ENCODE results near the gene GP1BB.

Gene GP1BB

GRCh38 chr22:19700790-19701419 is 22.4 kb upstream of the GP1BB start:
- POLR2A ChIA-PET = no interaction called here
- DNase-seq (ENCODE audit: low read depth, low spot score) = no peak
- H3K4me3 ChIP-seq (ENCODE audit: low read depth, low read length) = no peak overlapping the region
- no peak for TF ChIP-seq CTCF (IDR thresholded peaks at IDR 0.05; ENCODE audit: insufficient read depth, low read length, missing control alignments)
- CTCF ChIA-PET = interaction anchor here (1.6 kb wide), 1 partner anchor 21 kb away, joined by 3 read pairs; no protein-coding TSS in a partner anchor

- no peak for DNase-seq (ENCODE audit: low read depth, low spot score)
- POLR2A ChIA-PET = interaction anchor here (0.6 kb wide), 1 partner anchor 241 kb away, joined by 3 read pairs; no protein-coding TSS in a partner anchor
- no peak overlapping the region for H3K4me3 ChIP-seq (ENCODE audit: low read depth, low read length)
- no peak for TF ChIP-seq CTCF (IDR thresholded peaks at IDR 0.05; ENCODE audit: insufficient read depth, low read length, missing control alignments)
- CTCF ChIA-PET = no interaction called here
Measured at GRCh38 chr22:19701420-19702145, 21.8 kb upstream of the GP1BB start.

GRCh38 chr22:19703869-19704268 is 19.5 kb upstream of the GP1BB start:
- ChIA-PET POLR2A (no interaction called here), CTCF (no interaction called here)
- no peak overlapping the region for H3K4me3 ChIP-seq (ENCODE audit: low read depth, low read length)
- DNase-seq (ENCODE audit: low read depth, low spot score) = no peak
- no peak for TF ChIP-seq CTCF (IDR thresholded peaks at IDR 0.05; ENCODE audit: insufficient read depth, low read length, missing control alignments)

- TF ChIP-seq CTCF (IDR thresholded peaks at IDR 0.05; ENCODE audit: insufficient read depth, low read length, missing control alignments) = no peak
- H3K4me3 ChIP-seq (ENCODE audit: low read depth, low read length) = no peak overlapping the region
- ChIA-PET CTCF (interaction anchor here (0.9 kb wide), 1 partner anchor 244 kb away, joined by 3 read pairs; no protein-coding TSS in a partner anchor), POLR2A (no interaction called here)
- no peak for DNase-seq (ENCODE audit: low read depth, low spot score)
Measured at GRCh38 chr22:19704355-19705015, 18.9 kb upstream of the GP1BB start.

- H3K4me3 ChIP-seq (ENCODE audit: low read depth, low read length) = no peak overlapping the region
- ChIA-PET POLR2A (no interaction called here), CTCF (interaction anchor here (0.5 to 1.0 kb wide), 4 partner anchors 16 to 243 kb away, joined by 3 read pairs; no protein-coding TSS in a partner anchor)
- DNase-seq (ENCODE audit: low read depth, low spot score) = no peak
- no peak for TF ChIP-seq CTCF (IDR thresholded peaks at IDR 0.05; ENCODE audit: insufficient read depth, low read length, missing control alignments)
Measured at GRCh38 chr22:19705181-19705934, 18.0 kb upstream of the GP1BB start.
